T-helper 22 cell (primary cell): Measurements from ENCODE around the gene SELENOF.
"Not testable (repeated sequence)": the region's sequence is repeated elsewhere in the genome, so short reads cannot be mapped to it uniquely, and the experiment has no call there.

ENCODE experiments used
- DNase-seq: peaks from one replicate; pipeline ENCODE4 v3.0.0-alpha.2; 2020; ENCODE audit warnings: low read depth

Gene SELENOF

GRCh38 chr1:86916752-86917151 lies 2.8 kb upstream of the SELENOF start:
- no peak for DNase-seq

GRCh38 chr1:86915737-86916235 lies 1.9 kb upstream of the SELENOF start:
- DNase-seq = no peak

GRCh38 chr1:86914998-86915736 lies 1.2 kb upstream of the SELENOF start:
- DNase-seq = peak; percentile 17

- DNase-seq = no peak
Measured at GRCh38 chr1:86914601-86914997, 673 bp upstream of the SELENOF start, which contains the start of gene HS2ST1. TSS of gene HS2ST1 (plus strand) at chr1:86914635.

GRCh38 chr1:86913399-86913895 lies 479 bp downstream of the SELENOF start:
- peak; percentile 8 for DNase-seq

- no peak for DNase-seq
Measured at GRCh38 chr1:86912281-86912900, 1.5 kb downstream of the SELENOF start.

GRCh38 chr1:86906419-86906818 lies 7.5 kb downstream of the SELENOF start:
- no peak for DNase-seq

- DNase-seq = no peak
Measured at GRCh38 chr1:86905875-86906274, 8.1 kb downstream of the SELENOF start.

GRCh38 chr1:86899401-86899800 lies 14.5 kb downstream of the SELENOF start:
- DNase-seq = not testable (repeated sequence)

- no peak for DNase-seq
Measured at GRCh38 chr1:86888327-86888726, 25.6 kb downstream of the SELENOF start.

GRCh38 chr1:86887479-86888162 lies 26.3 kb downstream of the SELENOF start:
- DNase-seq = no peak

- no peak for DNase-seq
Measured at GRCh38 chr1:86875722-86876121, 38.2 kb downstream of the SELENOF start.

- DNase-seq = no peak
Measured at GRCh38 chr1:86872086-86872485, 41.8 kb downstream of the SELENOF start.

GRCh38 chr1:86871001-86871400 lies 42.9 kb downstream of the SELENOF start:
- DNase-seq = no peak

GRCh38 chr1:86868477-86868876 lies 45.4 kb downstream of the SELENOF start:
- no peak for DNase-seq

GRCh38 chr1:86867278-86867677 lies 46.6 kb downstream of the SELENOF start:
- not testable (repeated sequence) for DNase-seq

- DNase-seq = no peak
Measured at GRCh38 chr1:86866665-86867064, 47.3 kb downstream of the SELENOF start.

GRCh38 chr1:86865973-86866637 lies 47.8 kb downstream of the SELENOF start:
- no peak for DNase-seq

- no peak for DNase-seq
Measured at GRCh38 chr1:86862920-86863319, 51.0 kb downstream of the SELENOF start.

- DNase-seq = no peak
Measured at GRCh38 chr1:86861424-86861823, 52.5 kb downstream of the SELENOF start.

GRCh38 chr1:86860424-86860823 lies 53.5 kb downstream of the SELENOF start:
- DNase-seq = no peak

GRCh38 chr1:86860020-86860419 lies 53.9 kb downstream of the SELENOF start:
- no peak for DNase-seq
